HG03575 (cell line): ENCODE measurements around the gene PACSIN2.

Source experiments
- ATAC-seq: cut with Tn5 transposase; IDR thresholded peaks from one replicate; pipeline ENCODE4 v1.9.1; 2021; ENCODE audit not compliant: unreplicated experiment, insufficient number of reproducible peaks, low FRiP score; ENCODE audit errors: extremely low read depth

PACSIN2 gene

DNA sequence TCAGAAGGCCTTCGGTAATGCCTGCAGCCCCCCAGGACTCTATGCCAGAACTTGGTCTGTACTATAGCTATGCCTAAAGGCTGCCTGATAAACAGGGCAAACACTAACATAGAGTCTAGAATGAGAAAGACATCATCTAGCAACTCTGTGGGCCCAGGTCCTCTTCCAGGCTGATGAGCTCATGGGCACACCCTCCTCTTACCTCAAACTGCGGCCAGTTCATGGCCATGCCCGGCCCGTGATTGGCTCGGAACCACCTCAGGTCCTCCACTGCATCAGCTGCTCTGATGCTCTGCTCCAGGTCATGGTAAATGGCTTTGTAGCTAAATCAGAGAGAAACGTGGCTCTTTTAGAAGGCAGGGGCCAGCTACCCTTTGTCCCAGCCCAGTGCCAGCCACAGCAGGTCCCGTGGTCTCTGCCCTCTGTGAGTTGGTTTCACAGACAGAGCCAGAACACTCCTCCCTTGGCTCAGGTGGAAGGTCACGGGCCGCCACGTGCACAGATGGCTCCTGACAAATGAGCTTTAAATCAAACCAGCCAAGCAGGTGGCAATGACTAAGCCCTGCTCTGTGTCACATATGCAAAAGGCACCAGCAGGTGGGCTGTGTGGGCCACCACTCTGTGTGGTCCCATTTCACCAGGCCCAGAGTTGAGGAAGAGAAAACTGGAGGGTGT is 132.8 kb downstream of the PACSIN2 start:
- ATAC-seq, result no peak

DNA sequence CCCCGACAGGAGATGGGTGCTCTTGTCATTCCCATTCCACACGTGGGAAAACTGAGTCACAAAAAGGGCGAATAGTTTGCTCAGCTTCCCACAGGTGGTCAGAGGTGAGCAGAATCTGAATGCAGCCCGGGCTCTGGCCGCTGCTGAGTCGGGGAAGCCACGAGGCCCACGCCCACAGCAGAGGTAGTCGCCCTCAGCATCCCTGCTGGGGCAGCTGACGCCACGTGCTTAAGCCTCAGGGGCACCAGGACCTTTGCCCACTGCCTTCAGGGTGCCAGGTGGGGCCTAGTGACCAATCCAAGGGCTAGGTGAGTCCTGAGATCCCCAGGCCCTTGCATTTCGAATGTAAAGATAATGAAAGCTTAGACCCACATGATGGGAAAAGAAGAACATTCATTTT is 133.7 kb downstream of the PACSIN2 start:
- ATAC-seq, result no peak

DNA sequence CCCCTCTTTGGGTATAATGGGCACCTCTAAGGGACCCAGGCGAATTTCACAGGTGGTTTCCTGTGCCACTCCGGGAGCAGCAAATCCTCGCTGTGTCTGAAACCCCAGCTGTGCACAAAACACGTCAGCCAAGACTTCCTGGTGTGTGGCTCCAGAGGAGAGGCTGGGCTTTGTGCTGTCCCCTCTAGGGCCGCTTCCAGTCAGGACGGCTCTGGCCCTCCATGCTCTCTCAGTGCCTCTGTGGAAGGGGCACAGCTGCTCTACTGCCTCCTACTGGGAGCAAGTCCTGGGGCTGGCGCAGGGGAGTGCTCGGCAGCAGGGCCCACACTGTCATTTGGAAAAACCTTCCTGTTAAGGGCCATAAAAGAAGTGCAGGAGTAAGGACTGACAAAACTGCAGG is 134.1 kb downstream of the PACSIN2 start:
- ATAC-seq, result no peak

DNA sequence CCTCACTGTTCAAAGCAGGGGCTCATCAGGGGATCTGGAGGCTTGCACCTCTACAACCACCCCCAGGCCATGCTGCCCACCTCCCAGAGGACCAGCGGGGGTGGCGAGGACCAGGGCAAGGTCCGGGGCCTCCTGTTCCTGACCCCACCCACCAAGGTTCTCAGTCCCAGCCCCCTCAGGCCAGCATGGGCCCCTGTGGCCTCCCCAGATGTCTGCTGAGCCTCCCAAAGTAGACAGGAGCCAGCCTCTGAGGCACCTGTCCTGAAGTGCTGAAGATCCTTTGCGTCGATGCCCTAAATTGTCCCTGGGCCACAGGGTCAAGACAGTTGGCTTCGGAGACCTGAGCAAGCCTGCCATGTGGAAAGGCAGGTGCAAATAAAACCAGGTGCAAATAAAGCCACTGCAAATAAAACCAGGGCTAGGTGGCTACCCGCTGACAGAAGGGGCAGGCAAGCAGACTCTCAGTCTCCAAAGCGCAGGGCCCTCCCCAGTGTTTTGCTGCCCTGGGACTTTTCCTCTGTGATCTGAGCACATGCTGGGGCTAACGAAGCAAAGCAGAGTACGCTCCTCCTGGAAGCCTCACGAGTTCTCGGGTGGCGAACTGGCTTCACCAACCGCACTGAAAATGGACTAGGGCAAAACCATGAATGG is 135.5 kb downstream of the PACSIN2 start:
- ATAC-seq, result no peak

DNA sequence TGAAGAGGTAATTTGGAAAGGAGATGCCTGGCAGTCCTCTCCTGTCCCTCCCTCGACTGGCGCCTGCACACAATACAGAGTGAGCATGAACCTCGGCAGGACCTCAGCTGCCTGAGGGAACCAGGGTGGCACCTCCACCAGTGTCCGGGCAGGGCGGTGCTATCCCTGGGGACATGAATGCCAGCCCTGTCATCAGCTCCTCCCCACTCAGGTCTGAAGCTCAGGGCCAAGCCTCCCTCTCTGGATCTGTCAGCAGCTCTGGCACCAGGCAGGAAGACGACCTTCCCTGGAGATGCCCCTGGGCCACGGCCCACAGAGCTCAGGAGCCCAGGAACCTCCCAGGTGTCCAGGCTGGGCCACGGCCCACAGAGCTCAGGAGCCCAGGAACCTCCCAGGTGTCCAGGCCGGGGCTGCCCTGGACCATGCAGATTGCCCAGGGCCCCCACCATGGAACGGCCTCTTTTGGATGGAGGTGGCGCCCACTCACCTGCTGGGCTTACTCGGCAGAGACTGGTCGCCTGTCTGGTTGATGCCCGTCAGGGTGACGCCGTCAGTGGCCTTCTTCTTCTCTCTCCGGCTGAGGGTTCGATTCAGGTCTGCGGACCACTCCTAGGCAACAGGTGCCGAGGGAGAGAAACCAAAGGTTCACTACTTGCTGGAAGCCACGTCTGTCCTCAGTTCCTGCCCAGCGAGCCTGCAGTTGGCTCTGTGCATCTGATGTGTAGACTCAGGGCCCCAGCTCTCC is 136.2 kb downstream of the PACSIN2 start:
- no peak for ATAC-seq

DNA sequence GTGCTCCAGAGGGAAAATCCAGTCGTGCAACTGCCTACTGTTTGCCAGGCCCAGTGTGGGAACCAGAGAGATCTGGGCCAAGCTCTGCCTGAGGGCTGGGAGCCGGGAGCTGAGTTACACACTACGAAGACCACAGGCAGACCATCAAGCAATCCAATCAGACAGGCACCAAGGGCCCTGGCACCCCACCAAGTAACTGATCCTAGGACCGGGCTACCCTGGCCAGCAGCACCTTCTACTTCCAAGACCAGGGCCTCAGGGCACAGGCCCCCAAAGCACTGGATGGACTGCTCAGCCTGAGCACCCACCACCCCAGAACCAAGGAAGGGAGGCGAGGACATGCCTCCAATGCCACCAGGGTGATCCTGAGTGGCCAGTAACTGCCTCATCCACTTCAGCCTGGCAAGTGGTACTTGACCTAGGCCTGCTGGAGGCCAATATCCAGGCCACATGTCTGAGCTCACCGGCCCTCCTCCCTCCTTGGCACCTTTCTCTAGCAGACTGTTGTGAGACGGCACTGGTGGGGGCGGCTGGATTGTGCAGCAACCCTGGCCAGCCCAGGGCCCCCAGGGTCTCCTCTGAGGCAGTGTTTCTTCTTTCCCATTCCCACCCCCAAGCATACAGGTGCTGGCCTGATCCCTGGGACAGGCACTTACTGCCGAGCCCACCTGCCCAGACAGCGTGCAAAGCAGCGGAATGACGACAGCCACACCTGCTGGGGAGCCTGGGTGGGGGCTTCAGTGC is 137.2 kb downstream of the PACSIN2 start:
- ATAC-seq, result no peak

DNA sequence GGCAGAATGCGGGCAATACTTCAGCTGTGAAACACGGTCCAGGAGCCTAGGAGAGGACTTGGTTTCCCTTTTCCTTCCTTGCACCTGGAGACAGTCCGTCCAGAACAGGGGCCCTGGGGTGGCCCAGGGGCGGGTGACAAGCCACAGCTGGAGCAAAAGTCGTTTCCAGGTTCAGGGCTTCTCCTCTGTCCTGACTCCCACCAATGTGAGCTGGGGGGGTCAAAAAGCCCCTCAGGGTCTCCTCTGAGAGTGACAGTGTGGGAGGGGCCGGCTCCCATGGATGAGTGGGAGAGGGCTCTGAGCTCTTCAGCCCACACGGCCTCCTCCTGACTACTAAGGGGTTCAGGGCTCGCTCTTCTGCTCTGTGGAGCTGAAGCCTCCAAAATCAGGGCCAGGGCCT is 137.8 kb downstream of the PACSIN2 start:
- ATAC-seq, result no peak

DNA sequence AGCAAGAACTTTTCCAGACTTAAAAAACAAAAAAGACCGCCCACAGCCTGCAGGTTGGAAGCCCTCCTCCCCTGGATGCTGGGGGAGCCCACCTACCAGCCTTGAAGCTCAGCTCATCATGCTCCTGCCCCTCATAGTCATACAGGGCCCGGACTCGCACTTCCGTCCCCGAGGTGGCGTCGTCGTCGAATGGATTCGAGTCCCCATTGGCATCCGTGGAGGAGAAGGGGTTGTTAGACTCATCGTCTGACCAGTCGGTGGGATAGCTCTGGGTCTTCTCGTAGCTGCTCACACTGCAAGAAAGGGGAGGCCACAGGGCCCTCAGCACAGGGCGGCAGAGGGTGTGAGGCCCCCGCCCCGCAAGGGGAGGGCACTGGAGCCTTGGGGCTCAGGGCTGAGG is 138.9 kb downstream of the PACSIN2 start:
- no peak for ATAC-seq

DNA sequence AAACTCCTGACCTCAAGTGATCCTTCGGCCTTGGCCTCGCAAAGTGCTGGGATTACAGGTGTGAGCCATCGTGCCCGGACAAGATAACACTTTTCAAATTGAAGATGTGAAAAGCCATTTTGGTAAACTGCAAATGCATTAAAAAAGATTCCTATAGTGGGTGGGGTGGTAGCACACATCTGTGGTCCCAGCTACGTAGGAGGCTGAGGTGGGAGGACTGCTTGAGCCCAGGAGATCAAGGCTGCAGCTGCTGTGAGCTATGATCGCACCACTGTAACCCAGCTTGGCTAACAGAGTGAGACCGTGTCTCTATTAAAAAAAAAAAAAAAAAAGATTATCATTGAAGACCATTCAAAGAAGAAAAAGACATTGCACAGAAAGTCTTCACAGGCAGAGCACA is 140.9 kb downstream of the PACSIN2 start:
- no peak for ATAC-seq

DNA sequence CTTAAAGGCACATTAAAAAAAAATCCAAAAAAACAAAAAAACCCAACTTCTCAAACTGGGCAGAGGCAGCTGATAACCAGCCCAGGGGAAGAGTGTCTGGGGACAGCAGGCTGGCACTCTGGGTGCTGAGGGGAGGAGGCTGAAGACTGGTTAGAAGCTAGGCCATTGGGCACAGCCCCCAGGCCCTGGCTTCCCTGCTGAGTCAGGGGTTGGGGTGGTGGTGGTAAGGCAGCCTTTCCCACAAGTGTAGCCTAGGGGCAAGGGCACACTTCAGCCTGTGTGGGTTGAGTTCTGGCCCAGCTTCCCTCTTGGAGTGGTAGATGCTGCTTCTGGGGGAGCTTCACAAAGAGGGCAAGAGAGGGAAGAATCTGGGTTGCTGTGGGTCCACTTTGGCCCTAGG is 141.6 kb downstream of the PACSIN2 start:
- no peak for ATAC-seq

DNA sequence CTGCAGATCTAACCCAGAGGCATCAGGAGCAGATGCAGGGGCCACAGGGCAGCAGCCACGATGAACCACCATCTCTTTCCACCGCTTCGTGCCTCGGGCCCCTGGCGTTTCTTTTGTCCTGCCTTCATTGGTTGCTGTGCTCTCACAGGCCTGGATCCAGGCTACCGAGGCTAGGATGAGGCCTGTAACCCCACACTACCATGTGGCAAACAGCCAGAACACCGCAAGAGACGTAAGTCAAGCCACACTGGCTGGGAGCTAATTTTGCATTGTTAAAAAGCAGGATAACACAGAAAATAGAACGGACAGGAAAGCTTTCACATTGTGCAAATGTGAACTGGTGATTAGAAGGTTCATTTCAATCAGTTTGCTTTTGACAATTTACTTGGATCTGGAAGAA is 142.1 kb downstream of the PACSIN2 start:
- no peak for ATAC-seq

DNA sequence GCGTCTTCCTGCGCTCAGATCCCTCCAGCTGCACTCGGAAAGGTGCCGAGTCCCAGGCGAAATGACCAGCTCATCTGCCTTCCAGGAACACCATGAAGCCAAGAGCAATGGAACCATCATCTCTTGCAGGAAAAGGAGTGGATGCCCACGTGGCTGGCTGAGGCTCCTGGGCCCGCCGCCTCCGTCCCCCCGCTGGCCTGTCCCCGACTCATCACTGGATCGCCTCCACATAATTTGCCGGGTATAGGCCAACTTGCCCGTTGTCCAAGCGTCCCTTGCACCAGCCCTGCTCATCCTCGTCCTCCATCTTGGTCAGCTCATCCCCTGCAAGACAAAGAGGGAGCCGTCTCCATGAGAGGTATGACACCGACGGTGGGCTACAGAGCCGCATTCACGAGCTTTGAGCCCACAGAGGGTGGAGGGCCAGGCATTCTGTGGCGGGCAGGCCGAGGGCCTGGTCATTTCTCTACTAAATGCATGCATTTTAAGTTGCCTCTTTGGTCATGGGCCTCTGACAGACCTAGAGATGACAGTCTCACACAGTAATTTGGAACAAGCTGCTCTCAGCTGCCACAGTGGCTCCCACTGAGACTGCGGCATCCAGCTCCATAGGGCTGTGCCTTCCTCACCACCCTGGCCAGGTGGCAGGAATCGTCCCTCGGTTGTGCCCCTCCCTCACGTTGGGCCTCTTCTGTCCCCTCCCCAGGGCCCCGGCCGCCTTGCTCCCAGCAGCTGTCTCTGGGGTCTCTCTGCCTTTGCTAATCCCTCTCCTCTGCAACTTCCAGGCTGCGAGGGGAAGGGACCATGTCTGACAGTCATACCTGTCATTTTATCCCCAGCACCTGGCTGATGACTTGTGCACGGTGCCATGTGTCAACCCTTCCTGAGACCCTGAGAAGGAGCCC is 143.6 kb downstream of the PACSIN2 start:
- ATAC-seq, result no peak

DNA sequence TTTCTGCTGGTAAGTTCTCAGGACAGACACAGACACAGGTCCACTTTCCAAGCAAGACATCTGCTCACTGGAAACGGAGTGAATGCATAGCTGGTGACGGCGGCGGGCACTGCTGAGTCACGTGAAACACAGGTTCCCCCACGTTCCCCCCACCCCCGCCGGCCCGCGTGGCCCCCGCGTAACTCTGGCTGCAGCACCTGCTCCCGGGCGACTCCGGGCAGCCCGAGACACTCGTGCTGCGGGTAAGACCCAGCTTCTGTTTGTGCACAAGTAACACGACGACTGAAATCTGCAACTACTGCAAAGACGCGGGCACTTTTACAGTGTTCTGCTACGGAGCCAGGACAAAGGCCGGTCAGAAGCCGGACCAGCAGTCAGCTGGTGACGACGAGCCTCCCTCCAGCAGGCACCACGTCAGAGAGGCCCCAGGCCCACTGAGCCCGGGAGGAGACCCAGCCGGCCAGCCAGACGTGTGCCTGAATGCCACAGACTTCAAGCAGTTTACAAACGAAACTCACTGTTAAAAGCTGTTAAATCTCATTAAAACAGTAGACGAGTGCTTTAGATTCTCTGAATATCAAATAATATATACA is 145.0 kb downstream of the PACSIN2 start:
- ATAC-seq, result no peak

DNA sequence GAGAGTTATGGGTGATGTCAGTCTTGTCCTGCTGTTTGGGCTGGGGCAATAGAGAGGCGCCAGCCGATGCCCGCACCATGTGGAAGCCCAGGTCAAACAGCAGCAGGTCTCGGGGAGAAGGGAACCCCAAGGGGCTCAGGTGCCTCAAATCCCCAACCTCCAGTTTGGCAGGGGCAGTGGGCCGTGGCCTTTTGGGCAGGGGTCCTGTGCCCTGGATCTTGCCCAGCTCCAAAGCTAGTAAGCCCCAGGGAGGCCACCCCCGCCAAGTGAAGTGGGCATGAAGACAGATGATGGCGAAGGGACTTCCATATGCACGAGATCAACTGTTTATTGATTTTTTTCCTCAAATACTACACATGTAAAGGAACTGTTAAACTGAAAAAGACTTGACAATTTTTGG is 145.5 kb downstream of the PACSIN2 start:
- ATAC-seq, result no peak

DNA sequence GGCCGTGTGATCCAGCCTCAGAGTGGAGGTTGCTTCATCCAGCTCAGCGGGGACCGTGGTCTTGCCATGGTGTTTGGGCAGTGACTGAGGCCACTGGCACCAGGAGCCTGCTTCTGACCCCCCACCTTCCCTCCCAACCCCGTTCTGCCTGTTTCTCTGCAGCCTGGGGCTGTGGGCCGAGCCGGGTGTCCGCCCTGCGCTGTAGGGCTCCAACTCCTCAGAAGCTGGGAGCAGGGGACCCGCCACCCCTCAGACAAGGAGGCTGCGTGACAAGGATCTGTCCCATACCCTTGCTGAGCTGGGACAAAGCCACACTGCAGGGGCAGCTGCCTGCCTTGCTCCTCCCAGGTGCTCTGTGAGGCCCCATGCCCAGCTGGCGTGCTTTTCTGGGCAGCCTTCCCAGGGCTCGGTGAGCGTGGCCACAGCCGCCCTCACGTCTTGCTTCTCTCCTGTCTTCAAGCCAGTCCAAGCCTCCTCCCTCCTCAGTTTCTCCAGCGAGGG is 146.1 kb downstream of the PACSIN2 start:
- ATAC-seq, result no peak

DNA sequence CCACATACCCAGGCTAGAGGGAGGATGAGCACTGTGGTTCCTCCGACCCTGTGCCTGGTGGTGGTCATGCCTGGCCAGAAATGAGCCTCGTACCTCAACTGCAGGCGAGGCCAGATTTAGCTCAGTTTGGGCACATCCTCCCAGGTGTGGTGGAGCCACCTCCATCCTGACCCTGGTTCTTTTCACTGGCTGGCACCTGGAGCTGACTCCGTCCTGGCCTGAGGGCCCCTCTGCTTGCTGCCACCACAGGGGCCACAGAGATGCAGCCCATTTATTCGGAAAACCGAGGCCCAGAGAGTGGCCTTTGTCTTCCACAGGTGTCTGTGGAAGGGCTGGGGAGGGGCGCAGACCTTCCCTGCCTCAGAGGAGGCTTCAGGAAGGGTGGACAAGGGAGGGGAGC is 148.8 kb downstream of the PACSIN2 start:
- ATAC-seq, result no peak

DNA sequence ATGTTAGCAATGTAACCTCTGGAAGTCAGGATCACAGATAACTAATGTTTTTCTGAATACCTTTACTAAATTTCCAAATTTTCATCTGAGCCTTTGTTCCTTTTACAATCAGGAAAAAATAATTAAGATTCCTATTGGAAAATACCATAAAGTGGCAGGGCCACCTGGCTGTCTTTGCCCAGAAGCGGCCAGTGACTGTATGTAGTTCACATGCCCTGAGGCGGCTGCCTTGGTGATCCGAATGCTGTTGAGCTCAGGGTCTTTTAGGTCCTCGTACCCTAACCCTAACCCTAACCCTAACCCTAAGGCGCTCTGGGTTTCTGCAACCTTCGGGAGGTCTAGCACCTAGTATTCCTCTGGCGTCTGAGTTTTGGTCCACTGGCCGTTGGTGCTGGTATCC is 149.4 kb downstream of the PACSIN2 start:
- ATAC-seq, result no peak

DNA sequence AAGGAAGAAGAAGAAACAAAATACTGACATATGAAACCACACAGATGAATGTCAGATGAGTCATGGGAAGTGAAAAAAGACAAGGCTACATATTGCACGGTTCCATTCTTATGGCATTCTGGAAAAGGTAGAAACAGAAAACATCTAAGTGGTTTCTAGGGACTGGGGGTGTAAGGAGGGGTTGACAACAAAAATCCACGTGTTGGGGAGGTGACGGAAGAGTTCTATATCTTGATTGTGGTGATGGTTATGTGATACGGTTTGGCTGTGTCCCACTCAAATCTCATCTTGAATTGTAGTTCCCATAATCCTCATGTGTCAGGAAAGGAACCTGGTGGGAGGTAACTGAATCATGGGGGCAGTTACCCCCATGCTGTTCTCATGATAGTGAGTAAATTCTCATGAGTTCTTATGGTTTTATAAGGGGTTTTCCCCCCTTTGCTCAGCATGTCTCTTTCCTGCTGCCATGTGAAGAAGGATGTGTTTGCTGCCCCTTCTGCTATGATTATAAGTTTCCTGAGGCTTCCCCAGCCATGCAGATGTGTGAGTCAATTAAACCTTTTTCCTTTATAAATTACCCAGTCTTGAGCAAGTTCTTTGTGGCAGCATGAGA is 151.5 kb downstream of the PACSIN2 start:
- no peak for ATAC-seq
